Activated CD8-positive, alpha-beta memory T cell treated with anti-CD3 and anti-CD28 coated beads, Interleukin-2, amount 50 U/mL, for 24 hours (primary cell): ENCODE data around the gene MAP3K14.
A peak's percentile ranks its signal among the peaks of the same experiment; 100 is the strongest.

Source experiments
- DNase-seq: peaks from one replicate; pipeline ENCODE4 v3.0.0-alpha.2; 2020; ENCODE audit errors: extremely low read depth

MAP3K14 gene

GRCh38 chr17:45282683-45283644, 33.9 kb downstream of the MAP3K14 start:
- DNase-seq, result no peak

GRCh38 chr17:45279898-45280297, 36.9 kb downstream of the MAP3K14 start:
- no peak for DNase-seq

DNA sequence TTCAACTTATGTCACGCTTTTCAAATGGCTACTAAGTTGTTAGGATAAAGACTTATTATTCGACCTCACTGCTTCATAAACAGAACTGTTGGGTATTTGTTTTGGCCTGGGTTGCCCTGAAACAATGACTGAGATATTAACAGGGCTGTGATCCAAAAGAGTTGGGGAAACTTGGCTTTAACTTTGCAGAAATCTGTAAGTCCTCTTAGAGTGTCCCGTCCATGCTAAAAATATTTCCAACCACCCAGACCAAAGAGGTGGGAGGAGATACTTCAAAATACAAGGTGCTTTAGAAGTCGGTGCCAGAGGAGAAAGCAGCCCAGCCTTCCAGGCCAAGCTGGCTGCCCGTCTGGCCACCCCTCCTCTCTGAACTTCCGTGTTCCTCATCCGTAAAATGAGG, 38.8 kb downstream of the MAP3K14 start:
- DNase-seq, result no peak

- DNase-seq, result peak; percentile 76
Observed at GRCh38 chr17:45277216-45277849, 39.5 kb downstream of the MAP3K14 start.

DNA sequence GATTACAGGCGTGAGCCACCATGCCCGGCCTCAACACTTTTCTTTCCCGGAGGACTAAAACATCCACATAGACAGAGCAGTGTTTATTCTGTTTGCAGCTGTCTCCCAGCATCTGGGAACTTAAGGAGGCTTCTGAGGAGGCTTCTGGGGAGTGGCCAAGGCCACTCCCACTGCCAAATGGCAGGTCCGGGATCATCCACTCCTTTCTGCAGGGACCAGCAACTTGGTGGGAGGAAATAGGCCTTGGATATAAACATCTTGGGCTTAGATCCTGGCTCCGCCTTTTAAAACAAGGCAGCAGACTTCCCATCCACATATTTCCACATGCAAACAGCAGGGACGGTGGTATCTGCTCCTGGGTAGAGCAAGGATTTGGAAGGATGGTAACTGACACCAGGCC, 40.8 kb downstream of the MAP3K14 start:
- DNase-seq, result no peak

DNA sequence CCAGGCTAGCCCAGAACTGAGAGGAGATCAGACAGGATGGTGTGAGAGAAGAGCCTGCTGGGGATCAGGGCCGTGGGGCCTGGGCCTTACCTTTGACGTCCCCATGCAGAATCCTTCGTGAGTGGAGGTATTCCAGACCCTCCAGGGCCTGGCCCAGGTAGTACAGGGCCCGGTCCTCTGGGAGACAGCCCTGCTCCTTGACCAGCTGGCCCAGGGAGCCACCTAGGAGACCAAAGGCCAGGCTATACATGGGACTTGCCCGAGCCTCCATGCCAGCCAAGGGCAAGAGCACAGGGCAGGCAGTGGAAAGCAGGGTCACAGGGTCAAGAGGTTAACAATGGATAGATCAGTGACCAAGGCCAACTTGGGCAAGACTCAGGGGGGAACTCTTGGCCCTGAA, 42.8 kb downstream of the MAP3K14 start:
- no peak for DNase-seq

GRCh38 chr17:45273551-45273957, 43.3 kb downstream of the MAP3K14 start:
- no peak for DNase-seq

GRCh38 chr17:45271603-45272002, 45.2 kb downstream of the MAP3K14 start:
- no peak for DNase-seq

DNA sequence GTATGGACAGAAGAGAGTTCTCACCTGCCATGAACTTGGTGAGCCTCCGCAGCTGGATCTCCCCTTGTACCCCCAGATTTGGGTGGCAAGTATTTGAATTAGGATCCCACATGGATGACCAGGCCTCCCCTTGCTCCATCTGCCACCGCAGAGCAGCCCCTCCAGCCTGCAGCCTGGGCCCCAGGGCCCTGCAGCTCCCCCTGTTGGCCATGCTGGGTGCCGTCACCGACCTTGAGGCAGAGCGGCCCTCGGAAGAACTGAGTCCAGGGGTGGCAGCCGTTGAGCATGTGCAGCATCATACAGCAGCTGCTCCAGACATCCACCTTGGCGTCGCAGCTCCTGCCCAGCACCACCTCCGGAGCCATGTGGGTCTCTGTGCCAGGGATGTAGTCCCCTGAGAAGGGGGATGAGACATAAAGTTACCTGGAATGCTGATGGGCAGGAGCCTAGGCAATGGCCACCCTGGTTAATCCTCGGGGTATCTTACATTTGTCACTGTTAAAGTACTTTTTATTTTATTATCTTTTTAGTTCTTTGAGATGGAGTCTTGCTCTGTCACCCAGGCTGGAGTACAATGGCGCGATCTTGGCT, 45.9 kb downstream of the MAP3K14 start:
- DNase-seq, result no peak

GRCh38 chr17:45269912-45270311, 46.9 kb downstream of the MAP3K14 start:
- DNase-seq, result no peak

GRCh38 chr17:45267436-45268055, 49.3 kb downstream of the MAP3K14 start:
- no peak for DNase-seq

- DNase-seq, result no peak
Observed at GRCh38 chr17:45266372-45266926, 50.4 kb downstream of the MAP3K14 start.

- no peak for DNase-seq
Observed at GRCh38 chr17:45265821-45266220, 51.0 kb downstream of the MAP3K14 start.

DNA sequence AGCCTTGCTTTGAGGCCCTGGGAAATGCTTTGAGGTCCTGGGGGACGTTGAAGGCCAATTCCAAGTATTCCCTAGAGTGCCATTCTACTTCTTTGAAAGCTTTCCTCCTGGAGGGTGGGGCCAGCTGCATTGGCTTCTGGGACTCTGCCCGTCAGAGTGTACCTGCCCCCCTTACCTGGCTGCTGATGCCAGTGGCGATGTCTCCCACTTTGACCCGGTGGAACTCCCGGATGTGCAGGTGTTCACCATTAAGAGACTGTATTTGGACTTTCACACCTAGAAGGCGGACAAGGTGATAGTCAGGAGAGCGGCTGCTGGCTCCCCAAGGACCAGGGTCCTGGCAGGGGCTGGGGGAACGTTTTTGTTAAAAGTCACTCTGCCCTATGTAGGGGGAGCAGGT, 51.8 kb downstream of the MAP3K14 start:
- no peak for DNase-seq

DNA sequence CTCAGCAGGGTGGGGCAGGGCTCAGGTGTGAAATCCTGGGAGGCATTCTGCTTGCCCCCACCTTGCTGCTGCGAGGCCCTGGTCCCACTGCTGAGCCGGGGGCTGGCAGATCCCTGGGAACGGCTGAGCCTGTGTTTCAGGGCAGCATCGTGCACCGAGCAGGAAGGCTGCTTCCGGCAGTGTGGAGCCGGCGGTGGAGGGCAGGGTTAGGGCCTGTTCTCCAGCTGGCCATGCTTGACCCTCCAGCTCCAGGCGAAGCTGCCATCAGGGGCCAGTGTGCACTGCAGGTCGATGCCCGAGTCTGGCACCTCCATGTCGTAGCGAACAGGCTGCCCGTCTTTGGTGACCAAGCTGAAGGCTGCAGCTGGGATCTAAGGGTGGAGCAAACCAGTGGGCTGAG, 52.4 kb downstream of the MAP3K14 start:
- DNase-seq, result no peak

DNA sequence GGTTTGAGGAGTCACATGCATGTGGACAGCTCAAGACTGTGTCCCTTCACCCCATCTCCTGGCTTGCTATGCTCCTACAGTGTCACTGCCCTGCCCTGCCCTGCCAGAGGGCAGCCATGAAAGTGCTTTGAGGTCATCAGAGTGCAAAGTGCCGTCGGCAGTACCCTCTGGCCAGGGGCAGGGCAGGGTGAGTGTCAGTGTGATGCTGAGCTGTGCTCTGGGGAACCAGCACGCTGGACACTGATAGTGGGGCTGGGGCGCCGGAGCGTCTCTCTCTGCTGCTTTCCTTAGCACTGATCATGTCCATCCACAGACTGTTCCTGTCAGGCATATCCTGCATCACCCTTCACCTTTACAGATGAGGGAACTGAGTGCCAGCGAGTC, 53.4 kb downstream of the MAP3K14 start:
- no peak for DNase-seq

- DNase-seq, result no peak
Observed at GRCh38 chr17:45262516-45263476, 54.0 kb downstream of the MAP3K14 start.

DNA sequence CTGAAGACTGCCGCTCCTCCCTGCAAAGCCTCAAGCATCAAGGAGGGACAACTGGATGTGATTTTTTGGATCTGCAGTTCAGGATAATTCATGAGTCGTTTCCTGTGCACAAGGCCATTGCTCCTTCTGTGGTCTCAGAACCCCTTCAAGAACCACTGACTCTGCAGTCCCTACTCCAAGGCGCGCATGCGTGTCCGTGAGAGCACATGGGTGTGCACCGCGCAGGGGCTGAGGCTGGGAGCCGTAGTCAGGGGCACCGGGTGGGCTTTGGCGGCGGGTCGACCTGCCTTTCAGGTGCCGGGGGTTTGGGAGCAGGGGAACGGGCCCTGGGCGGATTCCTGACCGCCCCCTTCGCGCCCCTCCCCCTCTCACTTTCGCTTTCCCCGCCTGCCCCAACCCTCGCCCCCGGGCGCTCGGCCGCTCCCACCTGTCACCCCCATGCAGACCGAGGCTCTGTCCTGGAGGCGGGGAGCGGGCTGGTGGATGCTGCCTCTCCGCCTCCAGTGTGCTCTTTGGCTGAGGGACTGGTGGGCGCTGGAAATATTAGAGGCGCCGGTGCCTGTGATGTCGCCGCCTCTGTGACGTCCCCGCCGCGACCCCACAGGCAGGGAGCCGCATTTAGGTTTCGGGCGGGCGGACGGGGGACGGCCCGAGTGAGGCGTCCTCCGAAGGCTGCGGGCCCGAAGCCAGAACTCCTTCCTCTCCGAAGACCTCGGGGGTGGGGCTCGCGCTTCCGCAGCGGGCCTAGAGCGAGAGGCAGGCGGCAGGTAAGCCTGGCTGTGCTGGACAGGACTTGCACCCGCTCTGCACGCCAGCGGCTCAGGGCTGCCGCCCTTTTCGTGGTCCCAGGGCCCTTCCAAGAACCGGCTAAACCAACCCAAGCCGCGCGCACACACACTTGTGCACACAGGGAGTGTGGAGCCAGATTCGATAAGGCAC, 55.0 kb downstream of the MAP3K14 start, which contains the start of gene SPATA32:
SPATA32 (minus strand) TSS at position 518 of the 939 bp plus-strand sequence; CDS start at position 440, 78 bp downstream.
- no peak for DNase-seq

DNA sequence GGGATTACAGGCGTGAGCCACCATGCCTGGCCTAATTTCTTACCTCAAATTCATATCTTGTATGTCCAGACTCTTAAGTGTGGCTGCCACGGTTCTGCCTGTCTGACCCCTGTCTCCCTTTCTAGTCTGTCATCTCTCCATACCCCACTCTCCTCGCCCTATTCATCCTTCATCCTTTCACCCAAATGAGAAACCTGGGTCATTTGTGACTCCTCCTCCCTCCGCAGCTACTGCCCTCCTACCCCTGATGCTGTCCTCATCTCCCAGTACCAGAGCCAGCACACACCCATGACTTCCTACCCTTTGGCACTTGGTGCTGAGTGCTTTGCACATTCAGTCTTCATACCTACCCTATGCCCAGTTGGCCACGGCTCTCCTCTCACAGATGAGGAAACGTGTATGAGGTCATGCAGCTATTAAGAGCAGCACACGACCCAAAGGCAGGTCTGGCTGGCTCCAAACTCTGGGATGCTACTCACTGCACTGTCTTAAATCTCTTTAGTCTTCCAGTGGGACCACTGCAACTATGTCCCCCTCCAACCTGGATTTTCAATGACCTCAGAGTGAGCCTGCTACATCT, 56.5 kb downstream of the MAP3K14 start:
- no peak for DNase-seq
